SK-N-SH treated with all-trans-retinoic acid at 6 μM for 48 hours (cell line): ENCODE data around the gene MYO15A.

ENCODE experiments used
- CSDC2 ChIP-seq: fragments of 250-450 bp; sonication (Bioruptor Pico); IDR thresholded peaks from 2 replicates; pipeline ENCODE4 v1.5.0; 2020; ENCODE audit warnings: mild to moderate bottlenecking, moderate library complexity
- RARB ChIP-seq: fragments of 250-450 bp; sonication (Bioruptor Pico); IDR thresholded peaks from 2 replicates; pipeline ENCODE4 v1.8.0; 2021; ENCODE audit warnings: mild to moderate bottlenecking, moderate library complexity
- ZNF565 ChIP-seq: fragments of 450-650 bp; formaldehyde crosslinking; conservative IDR thresholded peaks from 2 replicates; pipeline ENCODE4 v1.5.0; 2020; ENCODE audit warnings: low read depth, mild to moderate bottlenecking, moderate library complexity
- ZNF8 ChIP-seq: fragments of 450-650 bp; formaldehyde crosslinking; IDR thresholded peaks from 2 replicates; pipeline ENCODE4 v1.5.0; 2020; ENCODE audit warnings: mild to moderate bottlenecking, moderate library complexity
- TF ChIP-seq, protein P1 (sequence below): fragments of 250-450 bp; sonication (Bioruptor Pico); IDR thresholded peaks from 2 replicates; pipeline ENCODE4 v1.8.0; 2021; ENCODE audit warnings: low read depth, mild to moderate bottlenecking, moderate library complexity, borderline replicate concordance
- TF ChIP-seq, protein P2 (sequence below): fragments of 250-450 bp; sonication (Bioruptor Pico); IDR thresholded peaks from 2 replicates; pipeline ENCODE4 v1.5.0; 2020; ENCODE audit warnings: mild to moderate bottlenecking, moderate library complexity
- TF ChIP-seq, protein P3 (sequence below): fragments of 250-450 bp; sonication (Bioruptor Pico); IDR thresholded peaks from 2 replicates; pipeline ENCODE4 v1.5.1; 2021; ENCODE audit warnings: mild to moderate bottlenecking, moderate library complexity
- TF ChIP-seq, protein P4 (sequence below): fragments of 250-450 bp; sonication (Bioruptor Pico); IDR thresholded peaks from 2 replicates; pipeline ENCODE4 v1.8.0; 2020; ENCODE audit warnings: mild to moderate bottlenecking, moderate library complexity, borderline replicate concordance

DNA sequence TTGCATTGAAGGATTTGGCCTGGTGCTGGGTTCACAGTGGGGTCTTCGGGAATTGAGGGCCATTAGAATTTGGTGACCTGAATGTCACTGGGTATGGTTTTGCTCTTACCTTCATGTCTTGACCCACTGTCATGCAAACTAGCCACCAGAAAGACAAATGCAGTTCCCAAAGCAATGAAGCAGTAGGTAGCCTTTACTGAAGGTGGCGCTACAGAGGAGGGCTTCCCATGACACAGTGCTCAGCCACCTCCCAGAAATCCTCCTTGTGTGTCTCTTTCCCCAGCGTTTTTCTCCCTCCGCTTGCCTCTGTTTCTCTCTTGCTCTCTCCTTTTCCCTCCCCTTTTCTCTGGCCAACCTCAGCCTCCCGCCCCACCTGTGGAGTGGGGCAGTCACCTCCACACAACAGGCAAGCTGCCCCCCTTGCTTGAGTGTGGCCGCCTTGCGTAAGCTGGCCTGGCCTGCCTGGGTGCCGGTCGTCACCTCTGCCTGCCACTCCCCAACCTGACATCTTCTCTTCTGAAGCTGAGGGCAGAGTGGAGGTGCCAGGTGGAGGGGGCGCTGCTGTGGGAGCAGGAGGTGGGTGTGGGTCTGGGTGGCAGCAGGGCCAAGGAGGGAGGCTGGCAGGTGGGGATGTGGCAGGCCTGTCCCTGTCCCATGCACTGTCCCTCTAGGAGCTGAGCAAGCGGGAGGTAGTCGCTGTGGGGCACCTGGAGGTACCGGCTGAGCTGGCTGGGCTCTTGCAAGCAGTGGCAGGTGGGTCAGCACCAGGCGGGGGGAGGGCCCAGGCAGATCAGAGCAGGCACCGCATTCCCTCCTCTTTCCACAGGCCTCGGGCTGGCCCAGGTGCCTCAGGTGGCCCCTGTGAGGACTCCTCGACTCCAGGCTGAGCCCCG lies 34.7 kb downstream of the MYO15A start:
- TF ChIP-seq, protein P1, sequence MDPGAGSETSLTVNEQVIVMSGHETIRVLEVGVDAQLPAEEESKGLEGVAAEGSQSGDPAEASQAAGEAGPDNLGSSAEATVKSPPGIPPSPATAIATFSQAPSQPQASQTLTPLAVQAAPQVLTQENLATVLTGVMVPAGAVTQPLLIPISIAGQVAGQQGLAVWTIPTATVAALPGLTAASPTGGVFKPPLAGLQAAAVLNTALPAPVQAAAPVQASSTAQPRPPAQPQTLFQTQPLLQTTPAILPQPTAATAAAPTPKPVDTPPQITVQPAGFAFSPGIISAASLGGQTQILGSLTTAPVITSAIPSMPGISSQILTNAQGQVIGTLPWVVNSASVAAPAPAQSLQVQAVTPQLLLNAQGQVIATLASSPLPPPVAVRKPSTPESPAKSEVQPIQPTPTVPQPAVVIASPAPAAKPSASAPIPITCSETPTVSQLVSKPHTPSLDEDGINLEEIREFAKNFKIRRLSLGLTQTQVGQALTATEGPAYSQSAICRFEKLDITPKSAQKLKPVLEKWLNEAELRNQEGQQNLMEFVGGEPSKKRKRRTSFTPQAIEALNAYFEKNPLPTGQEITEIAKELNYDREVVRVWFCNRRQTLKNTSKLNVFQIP (CRISPR knock-in tag): no peak
- TF ChIP-seq ZNF8 (no peak), RARB (no peak), CSDC2 (no peak), ZNF565 (CRISPR knock-in tag) (no peak)
- TF ChIP-seq, protein P2, sequence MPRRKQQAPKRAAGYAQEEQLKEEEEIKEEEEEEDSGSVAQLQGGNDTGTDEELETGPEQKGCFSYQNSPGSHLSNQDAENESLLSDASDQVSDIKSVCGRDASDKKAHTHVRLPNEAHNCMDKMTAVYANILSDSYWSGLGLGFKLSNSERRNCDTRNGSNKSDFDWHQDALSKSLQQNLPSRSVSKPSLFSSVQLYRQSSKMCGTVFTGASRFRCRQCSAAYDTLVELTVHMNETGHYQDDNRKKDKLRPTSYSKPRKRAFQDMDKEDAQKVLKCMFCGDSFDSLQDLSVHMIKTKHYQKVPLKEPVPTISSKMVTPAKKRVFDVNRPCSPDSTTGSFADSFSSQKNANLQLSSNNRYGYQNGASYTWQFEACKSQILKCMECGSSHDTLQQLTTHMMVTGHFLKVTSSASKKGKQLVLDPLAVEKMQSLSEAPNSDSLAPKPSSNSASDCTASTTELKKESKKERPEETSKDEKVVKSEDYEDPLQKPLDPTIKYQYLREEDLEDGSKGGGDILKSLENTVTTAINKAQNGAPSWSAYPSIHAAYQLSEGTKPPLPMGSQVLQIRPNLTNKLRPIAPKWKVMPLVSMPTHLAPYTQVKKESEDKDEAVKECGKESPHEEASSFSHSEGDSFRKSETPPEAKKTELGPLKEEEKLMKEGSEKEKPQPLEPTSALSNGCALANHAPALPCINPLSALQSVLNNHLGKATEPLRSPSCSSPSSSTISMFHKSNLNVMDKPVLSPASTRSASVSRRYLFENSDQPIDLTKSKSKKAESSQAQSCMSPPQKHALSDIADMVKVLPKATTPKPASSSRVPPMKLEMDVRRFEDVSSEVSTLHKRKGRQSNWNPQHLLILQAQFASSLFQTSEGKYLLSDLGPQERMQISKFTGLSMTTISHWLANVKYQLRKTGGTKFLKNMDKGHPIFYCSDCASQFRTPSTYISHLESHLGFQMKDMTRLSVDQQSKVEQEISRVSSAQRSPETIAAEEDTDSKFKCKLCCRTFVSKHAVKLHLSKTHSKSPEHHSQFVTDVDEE: no peak
- TF ChIP-seq, protein P3, sequence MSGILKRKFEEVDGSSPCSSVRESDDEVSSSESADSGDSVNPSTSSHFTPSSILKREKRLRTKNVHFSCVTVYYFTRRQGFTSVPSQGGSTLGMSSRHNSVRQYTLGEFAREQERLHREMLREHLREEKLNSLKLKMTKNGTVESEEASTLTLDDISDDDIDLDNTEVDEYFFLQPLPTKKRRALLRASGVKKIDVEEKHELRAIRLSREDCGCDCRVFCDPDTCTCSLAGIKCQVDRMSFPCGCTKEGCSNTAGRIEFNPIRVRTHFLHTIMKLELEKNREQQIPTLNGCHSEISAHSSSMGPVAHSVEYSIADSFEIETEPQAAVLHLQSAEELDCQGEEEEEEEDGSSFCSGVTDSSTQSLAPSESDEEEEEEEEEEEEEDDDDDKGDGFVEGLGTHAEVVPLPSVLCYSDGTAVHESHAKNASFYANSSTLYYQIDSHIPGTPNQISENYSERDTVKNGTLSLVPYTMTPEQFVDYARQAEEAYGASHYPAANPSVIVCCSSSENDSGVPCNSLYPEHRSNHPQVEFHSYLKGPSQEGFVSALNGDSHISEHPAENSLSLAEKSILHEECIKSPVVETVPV (CRISPR knock-in tag): no peak
- TF ChIP-seq, protein P4, sequence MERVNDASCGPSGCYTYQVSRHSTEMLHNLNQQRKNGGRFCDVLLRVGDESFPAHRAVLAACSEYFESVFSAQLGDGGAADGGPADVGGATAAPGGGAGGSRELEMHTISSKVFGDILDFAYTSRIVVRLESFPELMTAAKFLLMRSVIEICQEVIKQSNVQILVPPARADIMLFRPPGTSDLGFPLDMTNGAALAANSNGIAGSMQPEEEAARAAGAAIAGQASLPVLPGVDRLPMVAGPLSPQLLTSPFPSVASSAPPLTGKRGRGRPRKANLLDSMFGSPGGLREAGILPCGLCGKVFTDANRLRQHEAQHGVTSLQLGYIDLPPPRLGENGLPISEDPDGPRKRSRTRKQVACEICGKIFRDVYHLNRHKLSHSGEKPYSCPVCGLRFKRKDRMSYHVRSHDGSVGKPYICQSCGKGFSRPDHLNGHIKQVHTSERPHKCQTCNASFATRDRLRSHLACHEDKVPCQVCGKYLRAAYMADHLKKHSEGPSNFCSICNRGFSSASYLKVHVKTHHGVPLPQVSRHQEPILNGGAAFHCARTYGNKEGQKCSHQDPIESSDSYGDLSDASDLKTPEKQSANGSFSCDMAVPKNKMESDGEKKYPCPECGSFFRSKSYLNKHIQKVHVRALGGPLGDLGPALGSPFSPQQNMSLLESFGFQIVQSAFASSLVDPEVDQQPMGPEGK (CRISPR knock-in tag): no peak
